CD8-positive, alpha-beta memory T cell (primary cell): Measurements from ENCODE around the gene PIK3R5. TPM values are rescaled to one million over a fixed set of nuclear protein-coding genes. Genes with fewer than 3 reads are reported as not detected.

Source experiments
- CTCF ChIA-PET: fragments of 350-600 bp; sonication (Branson Sonifier 250); formaldehyde crosslinking; loops from one replicate; lab custom pipeline; 2021; ENCODE audit warnings: antibody characterized with exemption; lab: Charles Lee
- POLR2A ChIA-PET: fragments of 350-600 bp; sonication (Branson Sonifier 250); formaldehyde crosslinking; loops from one replicate; lab custom pipeline; 2021; ENCODE audit warnings: antibody characterized with exemption; lab: Charles Lee
- DNase-seq, 5 donors: peaks; one replicate each; pipeline versions ENCODE4 v3.0.0 to v3.0.0-alpha.2; 2020 to 2022; ENCODE audit warnings: mixed read lengths in 1 of 5
- H3K27ac ChIP-seq: one replicate; pipeline ENCODE4 v1.7.0; 2013; ENCODE audit warnings: low read depth, mild to moderate bottlenecking, low read length, moderate library complexity
- H3K27me3 ChIP-seq: 2 replicates; pipeline ENCODE4 v1.7.0; 2013; ENCODE audit warnings: low read length, mild to moderate bottlenecking; ENCODE audit not compliant: insufficient read depth, poor library complexity, severe bottlenecking
- H3K36me3 ChIP-seq: 2 replicates; pipeline ENCODE4 v1.7.0; 2013; ENCODE audit warnings: mild to moderate bottlenecking, low read length, moderate library complexity; ENCODE audit not compliant: insufficient read depth
- H3K4me1 ChIP-seq: 2 replicates; pipeline ENCODE4 v1.7.0; 2013; ENCODE audit warnings: mild to moderate bottlenecking, low read length, moderate library complexity; ENCODE audit not compliant: insufficient read depth
- H3K4me3 ChIP-seq: 2 replicates; pipeline ENCODE4 v1.7.0; 2013; ENCODE audit warnings: mild to moderate bottlenecking, low read length
- H3K9me3 ChIP-seq: 2 replicates; pipeline ENCODE4 v1.7.0; 2013; ENCODE audit warnings: mild to moderate bottlenecking, low read length
- H3K27ac Mint-ChIP-seq, 8 donors: one replicate each; pipeline ENCODE4 v1.8.0; 2020 to 2021; ENCODE audit warnings: mixed read lengths in 8 of 8, mild to moderate bottlenecking in 6 of 8, inconsistent platforms in 3 of 8, moderate library complexity in 3 of 8
- H3K27me3 Mint-ChIP-seq, 2 donors: one replicate each; pipeline ENCODE4 v1.8.0; 2020 to 2021; ENCODE audit warnings: mixed read lengths in 2 of 2, mild to moderate bottlenecking in 1 of 2, moderate library complexity in 1 of 2
- H3K36me3 Mint-ChIP-seq, 3 donors: one replicate each; pipeline ENCODE4 v1.8.0; 2020 to 2021; ENCODE audit warnings: mixed read lengths in 3 of 3, inconsistent platforms in 1 of 3, mild to moderate bottlenecking in 1 of 3
- H3K4me1 Mint-ChIP-seq, 3 donors: one replicate each; pipeline ENCODE4 v1.8.0; 2020 to 2021; ENCODE audit warnings: mixed read lengths in 3 of 3, inconsistent platforms in 1 of 3, mild to moderate bottlenecking in 1 of 3
- H3K4me3 Mint-ChIP-seq, 7 donors: one replicate each; pipeline ENCODE4 v1.8.0; 2020 to 2021; ENCODE audit warnings: mixed read lengths in 7 of 7, mild to moderate bottlenecking in 6 of 7, moderate library complexity in 4 of 7, inconsistent platforms in 2 of 7
- H3K9me3 Mint-ChIP-seq, 5 donors: one replicate each; pipeline ENCODE4 v1.8.0; 2020 to 2022; ENCODE audit warnings: mixed read lengths in 5 of 5, mild to moderate bottlenecking in 3 of 5, moderate library complexity in 2 of 5, inconsistent platforms in 1 of 5
- polyA plus RNA-seq: library from polyadenylated mRNA; unstranded; fragments of 300-500 nt; fragmentation: Illumina TruSeq; gene quantifications from one replicate; pipeline ENCODE4 v1.2.3, GENCODE V29; 2021
- total RNA-seq, 2 experiments: library from RNA; stranded (reverse); gene quantifications; one replicate each; pipeline ENCODE4 v1.2.3, GENCODE V29; 2021

The PIK3R5 gene
- total and polyA plus RNA-seq, 3 experiments from 2014 or later, result 28.6 to 71.6 (median 30.2) TPM

DNA sequence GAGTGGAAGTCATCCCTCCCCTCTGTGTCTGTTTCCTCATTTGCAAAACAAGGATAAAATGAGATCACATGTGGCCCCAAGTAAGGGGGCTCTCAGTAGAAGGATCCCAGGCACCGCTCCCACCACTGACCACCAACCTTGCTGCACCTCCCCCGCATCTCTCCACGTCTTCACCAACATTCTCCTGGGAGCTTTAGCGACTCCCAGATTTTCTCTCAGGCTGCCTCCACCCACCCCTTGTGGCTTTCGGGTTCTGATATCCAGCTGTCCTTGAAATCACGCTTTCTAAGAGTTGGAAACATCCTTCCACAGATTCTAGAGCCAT, 39.4 kb upstream of the PIK3R5 start:
- Histone ChIP-seq H3K27me3 (peaks cover 25% of the 10 kb centered on the region), H3K36me3 (no peaks in the 10 kb centered on the region), H3K4me1 (peaks cover 14% of the 10 kb centered on the region), H3K4me3 (no peak overlapping the region), H3K9me3 (no peaks in the 10 kb centered on the region), H3K27ac (no peak overlapping the region)
- Mint-ChIP-seq H3K36me3 (peaks cover 0 to 9% (median 4%) of the 10 kb centered on the region in 3 donors), H3K27me3 (peaks cover 66 to 74% of the 10 kb centered on the region in 2 donors), H3K4me3 (peak overlapping the region in 5 of 7 donors; percentile 22 to 69 (median 55)), H3K9me3 (peaks cover 0 to 11% (median 6%) of the 10 kb centered on the region in 5 donors), H3K27ac (peak overlapping the region in 1 of 8 donors; percentile 47), H3K4me1 (peaks cover 4 to 26% (median 10%) of the 10 kb centered on the region in 3 donors)
- CTCF ChIA-PET, result interaction anchor here (1.7 to 2.3 kb wide), 2 partner anchors 9 to 219 kb away, joined by 5 to 7 read pairs; no protein-coding TSS in a partner anchor
- DNase-seq, result no peak
- POLR2A ChIA-PET, result no interaction called here

GRCh38 chr17:9004132-9004960, 38.8 kb upstream of the PIK3R5 start:
- no peaks in the 10 kb centered on the region for H3K36me3 ChIP-seq
- ChIA-PET CTCF (interaction anchor here (1.7 to 2.3 kb wide), 2 partner anchors 9 to 219 kb away, joined by 5 to 7 read pairs; no protein-coding TSS in a partner anchor), POLR2A (no interaction called here)
- peaks cover 4 to 26% (median 10%) of the 10 kb centered on the region in 3 donors for H3K4me1 Mint-ChIP-seq
- no peak overlapping the region for H3K4me3 ChIP-seq
- peaks cover 0 to 9% (median 4%) of the 10 kb centered on the region in 3 donors for H3K36me3 Mint-ChIP-seq
- H3K9me3 Mint-ChIP-seq, result peaks cover 0 to 11% (median 6%) of the 10 kb centered on the region in 5 donors
- no peak overlapping the region for H3K27ac ChIP-seq
- no peaks in the 10 kb centered on the region for H3K9me3 ChIP-seq
- peak overlapping the region in 1 of 8 donors; percentile 47 for H3K27ac Mint-ChIP-seq
- peak in 1 of 5 donors; percentile 11 for DNase-seq
- H3K27me3 Mint-ChIP-seq, result peaks cover 63 to 71% of the 10 kb centered on the region in 2 donors
- peak overlapping the region; percentile 10 to 74 (median 65) for H3K4me3 Mint-ChIP-seq
- H3K27me3 ChIP-seq, result peaks cover 25% of the 10 kb centered on the region
- peaks cover 14% of the 10 kb centered on the region for H3K4me1 ChIP-seq

DNA sequence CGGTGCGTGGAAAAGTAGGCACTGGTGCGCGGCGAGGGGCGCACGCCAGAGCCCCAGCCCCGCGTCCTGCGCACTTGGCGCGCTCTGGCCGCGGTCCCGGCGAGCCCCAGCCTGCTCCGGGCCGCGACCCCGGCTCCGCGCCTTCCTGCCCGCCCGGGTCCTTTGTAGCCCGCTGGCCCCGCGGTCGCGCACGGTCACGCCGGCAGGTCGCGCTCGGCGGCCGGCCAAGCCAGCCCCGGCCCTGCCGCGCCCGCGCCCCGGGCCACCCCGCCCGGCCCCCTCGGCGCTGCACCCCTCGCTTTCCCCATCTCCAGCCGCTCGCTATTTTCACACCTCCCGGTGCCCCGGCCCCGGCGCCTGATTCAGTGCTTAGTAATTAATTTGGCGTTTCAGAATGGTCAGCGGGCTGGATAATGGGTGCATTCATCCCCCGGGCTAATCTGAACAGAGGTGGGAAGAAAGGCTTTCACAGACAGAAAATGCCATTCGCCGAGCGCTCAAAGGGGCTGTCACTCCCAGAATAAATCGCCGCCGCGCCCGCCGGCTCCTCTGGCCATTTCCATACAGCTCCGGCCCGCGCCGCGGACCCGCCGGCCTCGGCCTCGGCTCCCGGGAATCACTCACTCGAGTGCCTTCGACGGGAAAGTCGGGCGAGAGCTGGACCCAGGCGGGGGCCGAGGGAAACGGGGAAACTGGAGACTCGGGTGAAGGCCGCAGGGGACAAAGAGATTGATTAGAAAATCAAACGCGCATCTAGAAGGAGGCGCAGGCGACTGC, 38.0 kb upstream of the PIK3R5 start:
- no peaks in the 10 kb centered on the region for H3K36me3 ChIP-seq
- H3K4me3 Mint-ChIP-seq, result peak overlapping the region; percentile 18 to 74 (median 38)
- H3K4me1 ChIP-seq, result peaks cover 14% of the 10 kb centered on the region
- peaks cover 25% of the 10 kb centered on the region for H3K27me3 ChIP-seq
- CTCF ChIA-PET, result interaction anchor here (1.4 to 2.3 kb wide), 3 partner anchors 8 to 594 kb away, joined by 3 to 7 read pairs (median 5); no protein-coding TSS in a partner anchor
- no peaks in the 10 kb centered on the region for H3K9me3 ChIP-seq
- peaks cover 0 to 11% (median 6%) of the 10 kb centered on the region in 5 donors for H3K9me3 Mint-ChIP-seq
- no peak overlapping the region for H3K27ac Mint-ChIP-seq
- POLR2A ChIA-PET, result no interaction called here
- DNase-seq, result no peak
- H3K27ac ChIP-seq, result no peak overlapping the region
- H3K4me1 Mint-ChIP-seq, result peaks cover 4 to 26% (median 10%) of the 10 kb centered on the region in 3 donors
- no peak overlapping the region for H3K4me3 ChIP-seq
- peaks cover 0 to 9% (median 4%) of the 10 kb centered on the region in 3 donors for H3K36me3 Mint-ChIP-seq
- peaks cover 57 to 66% of the 10 kb centered on the region in 2 donors for H3K27me3 Mint-ChIP-seq

DNA sequence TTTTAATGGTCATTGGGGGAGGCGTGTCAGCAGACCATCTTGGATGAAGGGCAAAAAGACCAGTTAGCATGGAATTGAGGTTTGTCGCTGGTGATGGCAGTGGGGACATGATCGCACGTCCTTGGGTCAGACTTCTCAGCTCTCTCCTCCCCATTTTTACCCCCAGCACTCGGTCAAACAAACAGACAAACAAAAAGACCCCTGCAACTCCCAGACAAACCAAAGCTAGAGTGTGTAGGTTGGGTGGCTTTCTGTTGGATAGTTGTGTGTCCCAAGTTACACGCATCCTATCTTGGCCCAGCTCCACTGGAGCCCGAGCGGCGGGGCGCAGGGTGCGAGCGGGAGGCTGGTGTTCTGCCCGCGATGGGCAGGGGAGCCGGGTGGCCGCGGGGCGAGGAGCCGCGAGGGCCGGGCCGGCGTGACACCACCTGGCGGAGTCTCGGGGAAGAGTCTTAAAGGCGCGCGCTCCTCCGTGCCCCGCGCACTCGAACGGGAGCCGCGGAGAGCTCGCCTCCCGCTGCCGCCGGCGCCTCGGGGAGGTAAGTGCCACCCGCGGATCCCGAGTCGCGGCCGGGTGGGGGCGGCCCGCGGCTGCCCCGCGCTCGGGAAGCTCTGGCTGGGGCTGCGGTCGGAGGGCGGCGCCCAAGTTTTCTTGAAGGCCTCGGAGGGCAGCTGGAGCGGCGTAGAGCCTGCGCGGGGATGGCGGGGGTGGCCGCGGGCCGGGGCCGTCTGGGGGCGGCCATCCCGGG, 37.3 kb upstream of the PIK3R5 start:
- Histone ChIP-seq H3K27ac (no peak overlapping the region), H3K27me3 (peaks cover 25% of the 10 kb centered on the region), H3K4me3 (no peak overlapping the region), H3K4me1 (peaks cover 16% of the 10 kb centered on the region), H3K9me3 (no peaks in the 10 kb centered on the region), H3K36me3 (no peaks in the 10 kb centered on the region)
- ChIA-PET CTCF (interaction anchor here (1.4 kb wide), 1 partner anchor 593 kb away, joined by 3 read pairs; no protein-coding TSS in a partner anchor), POLR2A (interaction anchor here (0.7 kb wide), 1 partner anchor 37 kb away, joined by 4 read pairs; the partner anchor contains the start of gene PIK3R5)
- H3K9me3 Mint-ChIP-seq, result peaks cover 0 to 11% (median 6%) of the 10 kb centered on the region in 5 donors
- H3K4me1 Mint-ChIP-seq, result peaks cover 4 to 29% (median 10%) of the 10 kb centered on the region in 3 donors
- DNase-seq, result peak in 2 of 5 donors; percentile 14 to 18
- peak overlapping the region in 6 of 7 donors; percentile 54 to 84 (median 66) for H3K4me3 Mint-ChIP-seq
- peak overlapping the region in 1 of 8 donors; percentile 50 for H3K27ac Mint-ChIP-seq
- H3K27me3 Mint-ChIP-seq, result peaks cover 53 to 61% of the 10 kb centered on the region in 2 donors
- H3K36me3 Mint-ChIP-seq, result peaks cover 0 to 9% (median 4%) of the 10 kb centered on the region in 3 donors

- Histone ChIP-seq H3K4me1 (peaks cover 17% of the 10 kb centered on the region), H3K9me3 (no peaks in the 10 kb centered on the region), H3K4me3 (no peak overlapping the region), H3K27ac (no peak overlapping the region), H3K27me3 (peaks cover 25% of the 10 kb centered on the region), H3K36me3 (no peaks in the 10 kb centered on the region)
- Mint-ChIP-seq H3K27ac (peak overlapping the region in 1 of 8 donors; percentile 50), H3K4me3 (peak overlapping the region in 6 of 7 donors; percentile 54 to 84 (median 66)), H3K9me3 (peaks cover 0 to 11% (median 6%) of the 10 kb centered on the region in 5 donors), H3K36me3 (peaks cover 0 to 9% (median 4%) of the 10 kb centered on the region in 3 donors), H3K27me3 (peaks cover 53 to 55% of the 10 kb centered on the region in 2 donors), H3K4me1 (peaks cover 4 to 29% (median 10%) of the 10 kb centered on the region in 3 donors)
- ChIA-PET POLR2A (interaction anchor here (0.7 kb wide), 1 partner anchor 36 kb away, joined by 4 read pairs; the partner anchor contains the start of gene PIK3R5), CTCF (no interaction called here)
- no peak for DNase-seq
Observed at GRCh38 chr17:9002227-9002605, 36.7 kb upstream of the PIK3R5 start.

DNA sequence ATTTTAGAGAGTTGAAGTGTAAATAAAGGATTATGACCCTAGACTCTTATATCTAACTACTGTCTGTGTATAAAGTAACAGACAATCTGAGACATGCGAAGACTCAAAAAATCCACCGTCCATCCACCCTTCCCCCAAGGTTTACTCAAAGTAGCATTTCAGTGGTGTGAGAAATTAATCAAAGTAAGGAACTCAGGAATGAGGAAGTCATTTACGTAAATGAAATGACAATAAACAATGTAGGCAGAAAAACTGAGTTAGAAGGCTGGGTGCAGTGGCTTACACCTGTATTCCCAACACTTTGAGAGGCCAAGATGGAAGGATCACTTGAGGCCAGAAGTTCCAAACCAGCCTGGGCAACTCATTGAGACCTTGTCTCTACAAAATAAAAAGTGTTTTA, 36.1 kb upstream of the PIK3R5 start:
- no peak overlapping the region for H3K4me3 ChIP-seq
- Mint-ChIP-seq H3K4me1 (peaks cover 4 to 29% (median 10%) of the 10 kb centered on the region in 3 donors), H3K27me3 (peaks cover 50% of the 10 kb centered on the region in 2 donors), H3K27ac (no peak overlapping the region), H3K9me3 (peaks cover 0 to 11% (median 6%) of the 10 kb centered on the region in 5 donors), H3K36me3 (peaks cover 0 to 9% (median 4%) of the 10 kb centered on the region in 3 donors), H3K4me3 (peak overlapping the region in 3 of 7 donors; percentile 1 to 24 (median 6))
- peaks cover 21% of the 10 kb centered on the region for H3K27me3 ChIP-seq
- POLR2A ChIA-PET, result interaction anchor here (0.6 kb wide), 1 partner anchor 43 kb away, joined by 3 read pairs; no protein-coding TSS in a partner anchor
- H3K4me1 ChIP-seq, result peaks cover 17% of the 10 kb centered on the region
- CTCF ChIA-PET, result no interaction called here
- H3K36me3 ChIP-seq, result no peaks in the 10 kb centered on the region
- no peak overlapping the region for H3K27ac ChIP-seq
- no peak for DNase-seq
- no peaks in the 10 kb centered on the region for H3K9me3 ChIP-seq
